Colon (tissue), 2 donors: ENCODE measurements around the gene MCM9.
"Not testable (repeated sequence)": the region's sequence is repeated elsewhere in the genome, so short reads cannot be mapped to it uniquely, and the experiment has no call there.

Experiments used
- FAIRE-seq: peaks from 2 replicates; lab custom pipeline; 2012; peaks lifted over from hg19 to GRCh38; lab: Jason Lieb, UNC
- donor health status: control.
- donor health status: control.

MCM9 gene

DNA sequence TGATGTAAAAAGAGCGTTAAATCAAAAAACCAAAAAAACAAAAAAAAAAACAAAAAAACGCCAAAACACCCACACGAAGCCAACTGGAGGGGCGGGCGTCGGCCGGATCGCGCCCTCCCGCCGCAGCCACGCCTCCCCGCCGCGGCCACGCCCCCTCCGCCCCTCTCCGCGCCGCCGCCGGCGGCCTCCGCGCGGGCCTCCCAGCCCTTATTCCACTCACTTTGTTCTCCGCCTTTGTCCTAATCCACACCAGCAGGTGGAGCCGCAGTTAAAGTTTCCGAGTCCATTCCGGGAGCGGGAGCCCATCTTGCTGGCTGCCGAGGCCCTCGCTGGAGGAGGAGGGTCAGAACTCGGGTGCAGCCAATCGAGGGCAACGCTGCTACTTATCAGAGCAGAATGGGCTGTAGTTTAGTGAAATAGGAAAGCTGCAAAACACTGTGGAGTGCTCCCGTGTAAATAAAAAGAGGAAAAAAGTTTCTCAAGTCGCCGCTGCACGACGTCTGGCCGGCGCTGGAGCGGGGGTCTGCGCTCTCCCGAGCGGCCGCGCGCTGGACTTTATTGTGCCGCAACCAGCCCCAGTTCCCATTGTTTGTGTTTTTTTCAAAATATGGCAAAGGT lies 41.0 kb downstream of the MCM9 start, which contains the start of gene ASF1A:
Gene ASF1A, plus strand, starts transcription at position 346 of the 618 bp plus-strand sequence. Its CDS starts 262 bp downstream, at position 608.
- no peak for FAIRE-seq

DNA sequence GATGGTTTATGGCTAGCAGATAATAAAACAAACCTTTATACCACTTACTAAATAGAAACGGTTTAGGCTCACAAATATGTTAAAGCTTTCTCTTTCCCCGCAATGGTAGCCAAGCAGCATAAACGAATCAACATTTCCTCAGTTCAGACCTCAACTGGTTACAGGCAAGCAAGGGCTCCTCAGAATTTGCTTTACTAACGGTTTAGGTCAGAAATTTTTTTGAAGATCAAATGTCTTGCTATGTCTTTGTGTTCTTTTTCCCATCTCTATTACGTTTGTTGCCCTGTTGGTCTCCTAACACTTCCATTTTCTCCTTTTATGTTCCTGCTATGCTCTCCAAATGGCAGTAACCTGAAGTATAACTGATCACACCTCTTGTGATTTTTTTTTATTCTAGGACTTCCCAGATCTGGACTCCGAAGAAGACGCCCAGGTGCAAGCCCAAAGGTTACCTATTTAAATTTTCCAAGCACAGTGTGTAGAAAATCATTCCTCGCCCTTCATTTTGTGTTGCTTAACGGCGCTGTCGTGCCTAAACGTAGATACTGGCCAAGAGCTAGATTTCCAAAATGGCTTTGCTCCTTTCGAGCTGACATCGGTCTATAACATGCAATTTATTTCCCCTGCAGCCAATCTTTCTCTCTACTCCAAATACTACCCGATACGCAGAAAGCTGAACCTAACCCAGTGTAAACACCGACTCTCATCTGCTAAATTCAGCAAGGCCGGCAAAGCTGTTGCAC lies 41.7 kb downstream of the MCM9 start:
- FAIRE-seq: no peak

DNA sequence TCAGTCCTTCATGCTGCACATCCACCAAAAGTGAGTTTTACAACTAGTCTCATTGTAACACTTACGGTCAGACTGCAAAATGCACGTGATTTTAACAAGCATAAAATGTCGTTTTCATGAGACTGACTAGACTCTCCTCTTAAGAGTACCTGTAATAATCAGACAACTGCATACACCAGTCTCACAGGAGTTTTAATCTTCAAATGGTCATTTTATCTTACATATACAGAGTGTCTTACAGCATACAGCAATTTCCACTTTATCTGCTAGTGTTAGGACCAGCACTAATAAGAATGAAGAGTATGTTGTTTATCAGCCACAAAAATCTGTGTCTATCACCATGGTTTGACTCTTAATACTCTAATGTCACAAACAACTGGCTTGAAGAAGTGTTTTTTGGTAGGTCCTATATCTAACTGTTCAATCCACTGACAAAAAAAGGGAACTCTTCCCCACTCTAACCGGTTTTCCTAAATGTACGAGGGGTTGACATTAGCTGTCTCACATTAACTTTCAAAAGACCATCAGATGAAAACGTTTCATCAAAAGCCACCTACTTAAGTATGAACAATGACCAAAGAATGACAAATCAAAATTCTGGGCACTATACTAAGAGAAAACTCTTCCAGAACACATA lies 42.5 kb downstream of the MCM9 start:
- FAIRE-seq: no peak

DNA sequence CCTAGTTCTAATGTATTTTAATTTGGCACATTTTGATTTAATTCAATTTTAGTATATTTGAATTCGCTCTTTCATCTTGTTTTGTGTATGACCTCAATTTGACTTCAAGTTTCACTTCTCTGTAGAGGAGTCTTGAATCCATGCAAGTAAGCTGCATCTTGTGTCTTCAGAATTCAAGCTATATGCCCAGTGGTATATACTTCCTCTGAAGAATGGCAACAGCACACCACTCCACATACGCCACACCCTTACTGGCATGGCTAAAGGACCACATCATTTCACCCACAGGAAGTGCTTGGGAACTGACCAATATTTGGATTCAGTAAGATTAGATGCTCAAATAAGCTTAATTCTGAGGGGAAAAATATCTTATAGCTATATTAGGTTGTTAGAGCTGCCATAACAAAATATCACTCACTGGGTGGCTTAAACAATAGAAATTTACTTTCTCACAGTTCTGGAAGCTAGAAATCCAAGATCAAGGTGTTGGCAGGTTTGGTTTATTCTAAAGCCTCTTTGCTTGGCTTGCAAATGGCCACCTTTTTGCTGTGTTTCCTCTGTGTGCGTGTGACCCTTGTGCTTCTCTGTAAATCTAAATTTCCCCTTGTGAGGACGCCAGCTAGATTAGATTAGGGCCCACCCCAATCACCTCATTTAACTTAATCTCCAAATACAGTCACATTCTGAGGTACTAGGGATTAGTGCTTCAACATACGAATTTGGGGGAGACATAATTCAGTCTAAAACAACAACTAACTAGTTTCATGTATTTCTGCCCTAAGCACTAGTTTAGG lies 43.8 kb downstream of the MCM9 start:
- no peak for FAIRE-seq

DNA sequence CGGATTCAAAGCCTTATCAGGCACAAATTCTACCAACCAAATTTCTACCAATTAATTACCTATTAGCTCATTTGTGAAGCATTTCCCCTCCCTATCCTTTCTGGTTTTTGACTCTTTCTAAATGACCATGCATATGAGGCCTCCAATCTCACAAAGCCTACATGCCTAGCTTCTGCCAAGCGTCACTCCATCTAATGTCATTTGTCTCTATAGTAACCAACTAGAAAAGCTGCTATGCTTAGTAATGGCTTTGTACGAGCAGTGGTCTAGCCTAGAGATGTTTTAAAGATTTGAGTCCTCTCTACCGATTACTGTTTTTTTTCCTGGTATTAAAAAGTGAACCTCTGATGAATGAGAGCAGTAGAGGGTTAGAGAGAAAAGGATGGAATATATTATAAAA lies 45.8 kb downstream of the MCM9 start:
- no peak for FAIRE-seq

DNA sequence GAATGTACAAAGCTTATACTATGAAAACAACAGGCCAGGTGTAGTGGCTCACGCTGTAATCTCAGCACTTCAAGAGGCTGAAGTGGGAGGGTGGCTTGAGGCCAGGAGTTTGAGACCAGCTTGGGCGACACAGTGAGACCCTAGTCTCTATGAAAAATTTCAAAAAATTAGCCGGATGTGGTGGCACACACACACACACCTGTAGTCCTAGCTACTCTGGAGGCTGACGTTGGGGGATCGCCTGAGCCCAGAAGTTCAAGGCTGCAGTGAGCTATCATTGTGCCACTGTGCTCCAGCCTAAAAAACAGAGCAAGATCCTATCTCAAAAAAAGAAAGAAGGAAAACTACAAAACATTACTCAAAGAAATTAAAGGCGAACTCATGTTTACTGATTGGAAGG lies 48.3 kb downstream of the MCM9 start:
- FAIRE-seq: no peak

DNA sequence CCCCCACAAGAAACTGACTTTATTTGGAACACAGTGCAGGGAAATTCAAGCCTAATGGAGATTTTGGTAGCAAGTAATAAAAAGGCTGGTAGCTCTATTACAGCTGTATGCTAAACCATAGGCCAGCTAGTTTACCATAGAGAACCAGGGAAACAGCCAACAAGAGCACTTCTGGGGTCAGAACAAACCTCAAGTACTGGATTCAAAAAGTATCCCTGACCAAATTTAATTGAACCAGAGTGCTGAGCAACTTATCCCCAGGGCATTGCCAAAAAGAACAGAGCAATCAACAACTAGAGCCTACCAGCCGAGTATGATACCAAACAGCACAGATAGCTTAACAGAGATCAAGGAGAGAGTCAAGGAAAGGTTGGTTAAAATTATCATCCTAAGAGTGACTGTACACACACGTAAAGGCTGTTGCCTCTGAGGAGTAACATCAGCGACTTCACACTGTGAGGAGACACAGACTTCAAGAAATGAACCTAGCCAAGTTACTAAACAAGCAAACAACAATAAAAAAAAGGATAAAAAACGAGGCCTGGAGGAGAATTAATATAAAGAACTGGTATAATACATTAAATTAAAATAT lies 52.5 kb downstream of the MCM9 start:
- no peak for FAIRE-seq

DNA sequence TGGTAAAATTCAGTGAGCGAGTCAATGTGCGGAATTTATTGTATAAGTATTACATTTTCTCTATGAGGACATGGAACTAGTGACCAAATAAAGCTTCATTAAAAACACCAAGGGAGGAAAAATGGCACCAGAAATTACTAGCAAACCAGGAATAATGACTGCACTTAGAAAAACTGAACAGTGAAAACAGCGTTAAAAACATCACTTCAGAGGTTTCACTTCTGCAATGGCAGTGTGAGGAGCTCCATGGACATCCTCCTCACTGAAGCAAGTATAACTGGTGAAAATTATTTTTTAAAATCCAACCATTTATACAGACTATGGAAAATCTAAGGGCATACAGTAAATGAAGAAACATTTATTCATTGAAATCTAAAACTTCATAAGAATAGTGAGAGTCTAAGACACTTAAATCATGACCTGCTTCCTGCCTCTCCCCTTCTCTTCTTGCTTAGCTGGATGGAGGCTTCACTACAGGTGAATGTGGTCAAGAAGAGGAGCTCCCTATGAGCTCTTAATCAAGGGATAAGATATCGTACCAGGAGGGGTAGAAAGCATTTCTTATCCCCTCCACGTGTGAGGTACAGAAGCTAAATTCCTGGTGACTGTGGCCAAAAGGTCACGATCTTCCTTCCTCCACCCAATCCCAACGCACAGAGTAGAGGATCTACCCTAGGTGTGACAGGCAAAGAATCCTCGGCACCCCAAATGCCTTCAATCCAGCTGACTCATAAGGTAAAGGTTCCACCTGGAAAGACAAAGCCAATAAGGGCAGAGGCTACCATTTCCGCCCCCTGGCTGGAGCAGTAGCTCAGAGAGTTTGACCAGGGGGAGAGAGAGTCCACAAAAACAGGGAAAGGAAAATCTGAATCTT lies 53.3 kb downstream of the MCM9 start:
- FAIRE-seq: no peak

DNA sequence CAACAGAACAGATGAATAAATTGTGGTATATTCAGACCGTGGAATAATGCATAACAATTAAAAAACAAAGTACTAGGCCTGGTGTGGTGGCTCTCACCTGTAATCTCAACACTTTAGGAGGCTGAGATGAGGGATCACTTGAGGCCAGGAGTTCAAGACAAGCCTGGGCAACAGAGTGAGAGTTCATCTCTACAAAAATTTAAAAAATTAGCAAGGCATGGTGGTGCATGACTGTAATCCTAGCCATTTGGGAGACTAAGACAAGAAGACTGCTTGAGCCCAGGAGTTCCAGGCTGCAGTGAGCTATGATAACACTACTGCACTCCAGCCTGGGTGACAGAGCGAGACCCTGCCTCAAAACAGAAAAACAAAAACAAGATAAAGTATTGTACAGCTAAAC lies 57.2 kb downstream of the MCM9 start:
- FAIRE-seq: no peak

DNA sequence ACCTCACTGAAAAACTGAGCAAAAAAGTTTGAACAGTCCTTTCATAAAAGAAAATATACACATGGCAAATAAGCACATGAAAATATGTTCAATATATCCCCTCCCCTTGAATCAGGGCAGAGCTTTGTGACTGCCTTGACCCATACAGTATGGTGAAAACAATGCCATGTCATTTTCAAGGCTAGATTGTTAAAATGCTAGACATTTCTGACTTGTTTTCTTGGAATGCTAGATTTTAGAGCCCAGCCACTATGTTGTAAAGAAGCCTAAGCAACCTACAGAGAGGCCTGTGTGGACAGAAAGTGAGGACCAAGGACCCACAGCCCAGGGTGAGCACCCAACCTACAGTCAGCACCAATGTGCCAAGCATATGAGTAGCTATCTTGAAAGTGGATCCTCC lies 58.1 kb downstream of the MCM9 start:
- no peak for FAIRE-seq

DNA sequence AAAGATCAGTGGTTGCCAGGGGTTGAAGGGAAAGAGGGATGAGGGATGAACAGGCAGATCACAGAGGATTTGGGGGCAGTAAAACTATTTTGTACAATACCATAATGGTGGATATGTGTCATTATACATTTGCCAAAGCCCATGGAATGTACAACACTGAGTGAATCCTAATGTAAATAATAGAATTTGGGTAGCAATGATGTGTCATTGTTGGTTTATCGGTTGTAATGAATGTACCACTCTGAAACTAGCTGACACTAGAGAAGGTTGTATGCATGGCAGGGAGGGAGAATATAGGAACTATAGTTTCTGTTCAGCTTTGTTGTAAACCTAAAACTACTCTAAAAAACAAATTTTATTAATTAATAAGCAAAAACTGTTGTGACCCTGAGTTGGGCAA lies 58.8 kb downstream of the MCM9 start:
- FAIRE-seq: no peak

DNA sequence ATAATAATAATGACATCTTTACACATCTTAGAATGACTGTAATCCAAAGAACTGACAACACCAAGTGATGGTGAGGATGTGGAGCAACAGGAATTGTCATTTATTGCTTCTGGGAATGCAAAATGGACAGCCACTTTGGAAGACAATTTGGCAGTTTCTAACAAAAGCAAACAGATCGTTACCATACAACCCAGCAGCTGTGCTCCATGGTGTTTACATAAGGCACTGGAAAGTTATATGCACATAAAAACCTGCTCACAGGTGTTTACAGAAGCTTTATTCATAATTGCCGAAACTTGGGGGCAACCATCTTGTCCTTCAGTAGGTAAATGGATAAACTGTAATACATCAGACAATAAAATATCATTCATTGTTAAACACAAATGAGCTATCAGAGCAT lies 59.3 kb downstream of the MCM9 start:
- FAIRE-seq: no peak

DNA sequence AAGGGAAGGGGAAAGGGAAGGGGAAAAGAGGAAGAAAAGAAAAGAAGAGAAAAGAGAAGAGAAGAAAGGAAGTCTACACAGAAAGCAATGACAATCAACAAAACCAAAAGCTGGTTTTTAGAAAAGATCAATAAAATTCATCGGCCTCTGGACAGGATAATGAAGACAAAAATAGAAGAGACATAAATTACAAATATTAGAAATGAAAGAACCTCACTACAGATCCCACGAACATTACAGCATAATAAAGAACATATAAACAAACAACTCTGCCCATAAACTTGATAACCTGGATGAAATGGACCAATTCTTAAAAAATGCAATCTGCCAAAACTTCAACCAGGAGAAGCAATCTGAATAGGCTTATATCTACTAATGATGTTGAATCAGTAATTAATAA lies 61.7 kb downstream of the MCM9 start:
- FAIRE-seq: no peak

DNA sequence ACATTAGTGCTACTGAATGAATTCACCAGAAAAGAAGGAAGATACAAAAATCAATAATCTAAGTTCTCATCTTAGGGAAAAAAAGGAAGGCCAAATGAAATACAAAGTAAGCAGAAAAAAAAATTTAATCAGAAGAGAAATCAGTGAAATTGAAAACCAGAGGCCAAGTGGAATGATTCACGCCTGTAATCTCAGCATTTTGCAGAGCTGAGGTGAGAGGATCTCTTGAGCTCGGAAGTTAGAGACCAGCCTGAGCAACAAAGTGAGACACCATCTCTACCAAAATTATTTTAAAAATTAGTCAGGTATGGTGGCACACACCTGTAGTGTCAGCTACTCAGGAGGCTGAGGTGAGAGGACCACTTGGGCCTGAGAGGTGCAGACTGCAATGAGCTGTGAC lies 62.2 kb downstream of the MCM9 start:
- FAIRE-seq: no peak

DNA sequence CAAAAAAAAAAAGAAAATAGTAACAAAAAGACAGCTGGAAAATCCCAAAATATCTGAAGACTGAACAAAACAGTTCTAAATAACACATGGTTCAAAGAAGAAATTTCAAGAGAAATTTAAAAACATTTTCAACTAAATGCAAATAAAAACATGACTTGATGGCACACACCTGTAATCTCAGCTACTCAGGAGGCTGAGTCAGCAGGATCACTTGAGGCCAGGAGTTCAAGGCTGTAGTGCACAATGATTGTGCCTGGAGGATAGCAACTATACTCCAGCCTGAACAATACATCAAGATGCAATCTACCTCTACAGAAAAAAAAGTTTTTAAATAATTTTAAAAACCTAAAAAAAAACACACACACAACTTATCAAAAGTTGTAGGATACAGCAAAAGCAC lies 62.6 kb downstream of the MCM9 start:
- no peak for FAIRE-seq

DNA sequence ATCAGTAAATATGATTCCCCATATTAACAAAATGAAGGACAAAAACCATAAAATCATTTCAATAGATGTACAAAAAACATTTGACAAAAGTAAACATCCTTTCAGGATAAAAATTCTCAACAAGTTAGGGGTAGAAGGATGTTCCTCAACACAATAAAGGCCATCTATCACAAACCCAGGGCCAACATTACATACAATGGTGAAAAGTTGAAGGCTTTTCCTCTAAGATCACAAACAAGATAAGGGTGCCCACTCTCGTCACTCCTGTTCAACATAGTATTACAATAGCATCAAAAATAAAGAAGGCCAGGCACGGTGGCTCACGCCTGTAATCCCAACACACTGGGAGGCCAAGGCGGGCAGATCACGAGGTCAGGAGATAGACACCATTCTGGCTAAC lies 63.6 kb downstream of the MCM9 start:
- FAIRE-seq: no peak

DNA sequence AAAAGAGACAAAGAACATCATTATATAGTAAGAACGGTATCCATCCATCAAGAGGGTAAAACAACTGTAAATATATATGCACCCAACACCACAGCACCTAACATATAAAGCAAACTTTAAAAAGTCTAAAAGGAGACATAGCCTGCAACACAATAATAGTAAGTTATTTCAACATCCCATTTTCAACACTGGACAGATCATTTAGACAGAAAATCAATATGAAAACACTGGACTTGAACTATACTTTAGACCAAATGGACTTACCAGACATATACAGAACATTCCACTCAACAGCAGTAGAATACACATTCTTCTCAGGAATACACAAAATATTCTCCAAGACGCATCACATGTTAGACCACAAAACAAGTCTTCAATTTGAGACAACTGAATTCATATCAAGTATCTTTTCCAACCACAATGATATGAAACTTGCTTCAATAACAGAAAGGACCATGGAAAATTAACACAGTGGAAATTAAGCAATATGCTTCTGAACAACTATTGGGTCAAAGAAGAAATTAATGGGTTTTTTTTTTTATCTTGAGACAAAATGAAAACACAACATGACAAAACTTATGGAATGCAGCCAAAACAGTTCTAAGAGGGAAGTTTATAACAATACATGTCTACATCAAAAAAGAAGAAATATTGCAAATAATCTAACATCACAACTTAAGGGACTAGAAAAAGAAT lies 64.9 kb downstream of the MCM9 start:
- peak; percentile 38 for FAIRE-seq

DNA sequence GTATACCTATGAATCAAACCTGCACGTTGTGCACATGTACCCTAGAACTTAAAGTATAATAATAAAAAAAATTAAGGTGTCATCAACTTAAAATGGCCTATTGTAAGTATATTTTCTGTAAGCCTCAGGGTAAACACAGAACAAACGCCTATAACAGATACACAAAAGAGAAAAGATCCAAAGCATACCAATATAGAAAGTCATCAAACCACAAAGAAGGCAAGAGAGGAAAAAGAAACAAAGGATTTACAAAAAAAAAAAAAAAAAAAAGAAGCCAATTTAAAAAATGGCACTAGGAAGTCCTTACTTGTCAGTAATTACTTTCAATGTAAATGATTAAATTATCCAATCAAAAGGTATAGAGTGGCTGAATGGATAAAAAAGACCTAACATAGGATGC lies 65.6 kb downstream of the MCM9 start:
- no peak for FAIRE-seq

DNA sequence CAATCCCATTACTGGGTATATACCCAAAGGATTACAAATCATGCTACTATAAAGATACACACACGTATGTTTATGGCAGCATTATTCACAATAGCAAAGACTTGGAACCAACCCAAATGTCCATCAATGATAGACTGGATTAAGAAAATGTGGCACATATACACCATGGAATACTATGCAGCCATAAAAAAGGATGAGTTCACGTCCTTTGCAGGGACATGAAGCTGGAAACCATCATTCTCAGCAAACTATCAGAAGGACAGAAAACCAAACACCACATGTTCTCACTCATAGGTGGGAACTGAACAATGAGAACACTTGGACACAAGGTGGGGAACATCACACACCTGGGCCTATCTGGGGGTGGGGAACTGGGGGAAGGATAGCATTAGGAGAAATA lies 66.1 kb downstream of the MCM9 start:
- not testable (repeated sequence) for FAIRE-seq

DNA sequence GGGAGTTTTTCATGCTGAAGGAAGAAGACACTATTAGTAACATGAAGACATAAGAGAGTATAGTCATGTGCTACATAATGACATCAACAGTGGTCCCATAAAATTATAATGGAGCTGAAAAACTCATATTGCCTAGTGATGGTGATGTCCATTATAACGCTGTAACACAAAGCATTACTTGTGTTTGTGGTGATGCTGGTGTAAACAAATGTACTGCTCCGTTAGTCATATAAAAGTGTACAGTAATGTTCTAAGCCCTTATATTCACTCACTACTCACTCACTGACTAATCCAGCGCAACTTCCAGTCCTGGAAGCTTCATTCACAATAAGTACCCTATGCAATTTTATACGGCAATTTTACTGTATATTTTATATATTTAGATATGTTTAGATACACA lies 67.8 kb downstream of the MCM9 start:
- FAIRE-seq: no peak

DNA sequence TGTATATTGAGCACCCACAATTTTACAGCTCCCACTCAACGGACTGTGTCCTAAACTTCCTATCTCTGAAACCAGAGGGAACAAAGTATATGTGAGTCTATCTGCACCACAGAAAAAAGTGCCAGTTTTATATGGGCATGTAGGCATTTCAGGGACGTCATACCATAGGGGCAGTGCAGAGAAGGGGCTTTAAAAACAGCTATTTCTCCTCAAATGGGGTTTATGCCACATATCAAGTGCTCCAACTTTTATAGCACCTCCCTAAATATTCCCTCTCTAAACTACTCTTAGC lies 69.9 kb downstream of the MCM9 start:
- FAIRE-seq: no peak
